ENCODE data around the gene PPIC. TPM values are rescaled to one million over a fixed set of nuclear protein-coding genes. Genes with fewer than 3 reads are reported as not detected.

Gene PPIC
- total RNA-seq, 4 donors from 2014 or later, result 21.7 to 77.3 (median 58.5) TPM

DNA sequence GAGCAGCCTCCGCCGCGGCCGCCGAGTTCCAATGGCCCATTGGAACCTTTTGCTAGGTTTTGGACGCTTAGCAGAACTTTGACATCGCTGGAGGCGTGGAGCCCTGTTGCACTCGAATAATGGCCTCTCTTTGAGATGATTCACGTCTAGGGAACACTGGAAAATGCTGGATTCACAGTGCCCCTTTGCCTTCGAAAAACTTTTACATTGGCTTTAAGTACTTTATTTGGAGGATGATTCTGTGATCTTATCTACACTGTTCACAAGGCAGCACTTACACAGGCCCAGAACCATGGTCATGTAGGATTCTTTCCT lies 536 bp upstream of the PPIC start:
- peak overlapping the region; percentile 85 to 96 (median 92) for H3K27ac ChIP-seq
- TF ChIP-seq POLR2A (IDR thresholded peaks at IDR 0.05), result no peak
- TF ChIP-seq, protein P1, sequence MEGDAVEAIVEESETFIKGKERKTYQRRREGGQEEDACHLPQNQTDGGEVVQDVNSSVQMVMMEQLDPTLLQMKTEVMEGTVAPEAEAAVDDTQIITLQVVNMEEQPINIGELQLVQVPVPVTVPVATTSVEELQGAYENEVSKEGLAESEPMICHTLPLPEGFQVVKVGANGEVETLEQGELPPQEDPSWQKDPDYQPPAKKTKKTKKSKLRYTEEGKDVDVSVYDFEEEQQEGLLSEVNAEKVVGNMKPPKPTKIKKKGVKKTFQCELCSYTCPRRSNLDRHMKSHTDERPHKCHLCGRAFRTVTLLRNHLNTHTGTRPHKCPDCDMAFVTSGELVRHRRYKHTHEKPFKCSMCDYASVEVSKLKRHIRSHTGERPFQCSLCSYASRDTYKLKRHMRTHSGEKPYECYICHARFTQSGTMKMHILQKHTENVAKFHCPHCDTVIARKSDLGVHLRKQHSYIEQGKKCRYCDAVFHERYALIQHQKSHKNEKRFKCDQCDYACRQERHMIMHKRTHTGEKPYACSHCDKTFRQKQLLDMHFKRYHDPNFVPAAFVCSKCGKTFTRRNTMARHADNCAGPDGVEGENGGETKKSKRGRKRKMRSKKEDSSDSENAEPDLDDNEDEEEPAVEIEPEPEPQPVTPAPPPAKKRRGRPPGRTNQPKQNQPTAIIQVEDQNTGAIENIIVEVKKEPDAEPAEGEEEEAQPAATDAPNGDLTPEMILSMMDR (IDR thresholded peaks at IDR 0.05), result no peak
- peaks cover 0 to 35% (median 4%) of the 10 kb centered on the region in 3 donors for H3K4me1 ChIP-seq
- peak overlapping the region; percentile 70 to 95 (median 82) for H3K4me3 ChIP-seq
- no peaks in the 10 kb centered on the region for H3K36me3 ChIP-seq
- DNase-seq, result no peak
- H3K9me3 ChIP-seq, result no peaks in the 10 kb centered on the region
- 0% methylated on average over 1 to 3 of the region's 11 CpGs for WGBS, 2 donors
- intact Hi-C loops (cut with DNase I), result no loop called here
- H3K27me3 ChIP-seq, result peaks cover 0 to 16% (median 0%) of the 10 kb centered on the region in 4 donors

GRCh38 chr5:123035918-123036390 lies 571 bp downstream of the PPIC start:
- peak overlapping the region; percentile 85 to 96 (median 92) for H3K27ac ChIP-seq
- intact Hi-C loops (cut with DNase I), result no loop called here
- TF ChIP-seq, protein P1 (IDR thresholded peaks at IDR 0.05), result no peak
- TF ChIP-seq POLR2A (IDR thresholded peaks at IDR 0.05), result no peak
- H3K36me3 ChIP-seq, result no peaks in the 10 kb centered on the region
- H3K4me1 ChIP-seq, result peaks cover 0 to 35% (median 4%) of the 10 kb centered on the region in 3 donors
- no CpG with 5 or more reads among the region's 40 CpGs for WGBS, 2 donors
- DNase-seq, result no peak
- peaks cover 0 to 16% (median 0%) of the 10 kb centered on the region in 4 donors for H3K27me3 ChIP-seq
- no peaks in the 10 kb centered on the region for H3K9me3 ChIP-seq
- peak overlapping the region; percentile 70 to 95 (median 82) for H3K4me3 ChIP-seq

- no peak for DNase-seq
- H3K4me3 ChIP-seq, result peak overlapping the region; percentile 70 to 95 (median 82)
- WGBS, 2 donors, result 4% methylated on average over 14 to 19 of the region's 27 CpGs
- H3K36me3 ChIP-seq, result no peaks in the 10 kb centered on the region
- intact Hi-C loops (cut with DNase I), result no loop called here
- TF ChIP-seq, protein P1 (IDR thresholded peaks at IDR 0.05), result peak in 1 of 6 experiments; percentile 5
- TF ChIP-seq POLR2A (IDR thresholded peaks at IDR 0.05), result no peak
- H3K27ac ChIP-seq, result peak overlapping the region; percentile 85 to 96 (median 92)
- peaks cover 0 to 16% (median 0%) of the 10 kb centered on the region in 4 donors for H3K27me3 ChIP-seq
- peaks cover 0 to 35% (median 4%) of the 10 kb centered on the region in 3 donors for H3K4me1 ChIP-seq
- no peaks in the 10 kb centered on the region for H3K9me3 ChIP-seq
Measured at GRCh38 chr5:123035360-123035917, 1.1 kb downstream of the PPIC start.

DNA sequence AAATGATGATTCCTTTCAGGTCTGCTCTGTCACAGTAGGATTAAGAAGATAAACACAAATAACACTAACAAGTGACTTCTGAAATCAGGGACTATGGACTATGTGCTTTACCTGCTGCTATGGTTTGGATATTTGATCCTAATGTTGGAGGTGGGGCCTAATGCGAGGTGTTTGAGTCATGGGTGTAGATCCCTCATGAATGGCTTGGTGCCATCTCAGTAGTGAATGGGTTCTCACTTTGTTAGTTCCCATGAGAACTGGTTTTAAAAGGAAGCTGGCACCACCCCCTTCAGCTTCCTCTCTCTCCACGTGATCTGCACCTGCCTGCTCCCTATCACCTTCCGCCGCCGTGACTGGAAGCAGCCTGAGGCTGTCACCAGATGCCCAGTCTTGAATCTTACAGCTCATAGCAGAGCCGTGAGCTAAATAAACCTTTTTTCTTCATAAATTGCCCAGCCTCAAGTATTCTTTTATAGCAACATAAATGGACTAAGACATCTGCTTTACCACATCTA lies 3.3 kb downstream of the PPIC start:
- Histone ChIP-seq H3K27me3 (peaks cover 0 to 16% (median 0%) of the 10 kb centered on the region in 4 donors), H3K9me3 (no peaks in the 10 kb centered on the region), H3K4me3 (no peak overlapping the region), H3K27ac (no peak overlapping the region), H3K4me1 (peaks cover 0 to 35% (median 4%) of the 10 kb centered on the region in 3 donors), H3K36me3 (peaks cover 0 to 12% (median 0%) of the 10 kb centered on the region in 3 donors)
- intact Hi-C loops (cut with DNase I), result no loop called here
- WGBS, 2 donors, result 53 to 63% methylated on average over 6 of the region's 6 CpGs
- TF ChIP-seq, protein P1 (IDR thresholded peaks at IDR 0.05), result no peak
- TF ChIP-seq POLR2A (IDR thresholded peaks at IDR 0.05), result no peak
- DNase-seq, result no peak

DNA sequence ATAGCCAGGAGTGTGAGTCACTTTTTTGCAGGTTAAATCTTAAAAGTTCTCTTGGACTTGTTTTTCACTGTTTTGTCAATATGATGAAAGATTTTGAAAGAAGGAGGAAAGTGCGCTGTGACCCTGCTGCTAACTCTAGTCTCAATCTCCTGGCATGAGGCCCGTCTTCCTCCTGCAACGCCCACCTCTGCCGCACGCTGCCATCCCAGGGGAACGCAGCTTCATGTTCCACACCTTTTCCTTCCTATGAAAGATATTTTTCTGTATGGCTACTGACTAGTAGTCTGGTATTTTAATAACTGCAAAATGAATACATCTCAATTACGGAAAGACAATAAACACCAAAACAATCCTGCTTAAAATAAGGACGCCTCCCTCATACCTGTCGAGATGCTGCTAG lies 8.3 kb downstream of the PPIC start:
- intact Hi-C loops (cut with DNase I), result no loop called here
- TF ChIP-seq, protein P1 (IDR thresholded peaks at IDR 0.05), result no peak
- TF ChIP-seq POLR2A (IDR thresholded peaks at IDR 0.05), result no peak
- Histone ChIP-seq H3K36me3 (peaks cover 0 to 60% (median 0%) of the 10 kb centered on the region in 3 donors), H3K27ac (no peak overlapping the region), H3K9me3 (no peaks in the 10 kb centered on the region), H3K4me3 (no peak overlapping the region), H3K4me1 (peaks cover 0 to 6% (median 0%) of the 10 kb centered on the region in 3 donors), H3K27me3 (no peaks in the 10 kb centered on the region)
- WGBS, 2 donors, result 79 to 86% methylated on average over 9 of the region's 9 CpGs
- DNase-seq, result no peak

Data from esophagus squamous epithelium (tissue), 5 donors.